ENCODE results near the gene PCIF1.

The PCIF1 gene

GRCh38 chr20:45997187-45997586, 62.7 kb downstream of the PCIF1 start:
- no peak for DNase-seq
